Erythroblast (primary cell): ENCODE data around the gene SIRT5.

ENCODE experiments used
- GATA1 ChIP-seq: IDR thresholded peaks from 2 replicates; pipeline ENCODE4 v1.6.1; 2011; ENCODE audit warnings: low read depth, mild to moderate bottlenecking, control low read depth, low read length, moderate library complexity
- POLR2A ChIP-seq: IDR thresholded peaks from 2 replicates; pipeline ENCODE4 v1.6.1; 2011; ENCODE audit warnings: mild to moderate bottlenecking, low read length

DNA sequence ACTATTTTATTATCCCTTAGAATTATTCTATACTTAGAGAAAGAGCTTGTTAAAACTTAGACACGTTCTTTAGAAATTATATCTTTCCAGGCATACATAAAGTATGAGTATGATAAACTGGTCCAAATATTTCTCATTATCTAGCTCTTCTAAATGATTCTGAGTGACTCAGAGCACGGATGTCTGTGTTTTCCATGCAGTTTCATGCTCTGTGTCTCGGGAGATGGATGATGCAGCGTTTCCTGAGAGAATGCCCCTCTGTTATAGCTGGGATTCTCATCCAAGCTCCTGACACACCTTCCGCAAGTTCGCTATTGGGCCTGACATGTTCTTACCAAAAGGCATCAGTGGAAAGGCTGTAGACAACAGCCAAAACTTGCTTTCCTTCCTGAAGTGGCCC, 19.3 kb downstream of the SIRT5 start:
- TF ChIP-seq POLR2A: no peak
- TF ChIP-seq GATA1: no peak
